A549 (cell line): ENCODE data around the gene PCBP3.

Source experiments
- CBX2 ChIP-seq: fragments of 200-600 bp; sonication (generic); IDR thresholded peaks from 2 replicates; pipeline ENCODE4 v1.6.1; 2016; ENCODE audit warnings: low read depth, mild to moderate bottlenecking, borderline replicate concordance
- CTCF ChIP-seq: fragments of >200 bp; sonication (Bioruptor Twin); formaldehyde crosslinking; IDR thresholded peaks from 3 replicates; pipeline ENCODE4 v1.5.1; 2016
- JUNB ChIP-seq: fragments of >200 bp; sonication (Bioruptor Twin); formaldehyde crosslinking; IDR thresholded peaks from 2 replicates; pipeline ENCODE4 v1.6.1; 2016
- MAZ ChIP-seq: fragments of 150-350 bp; IDR thresholded peaks from 2 replicates; pipeline ENCODE4 v1.6.1; 2014; ENCODE audit warnings: antibody characterized with exemption, low read depth, low read length, borderline replicate concordance
- POLR2A ChIP-seq: IDR thresholded peaks from 2 replicates; pipeline ENCODE4 v1.6.1; 2012; ENCODE audit warnings: mild to moderate bottlenecking, low read length
- TP53 ChIP-seq: fragments of 250-450 bp; sonication (Bioruptor Pico); IDR thresholded peaks from 2 replicates; pipeline ENCODE4 v1.5.0; 2021; ENCODE audit warnings: mild to moderate bottlenecking, moderate library complexity

DNA sequence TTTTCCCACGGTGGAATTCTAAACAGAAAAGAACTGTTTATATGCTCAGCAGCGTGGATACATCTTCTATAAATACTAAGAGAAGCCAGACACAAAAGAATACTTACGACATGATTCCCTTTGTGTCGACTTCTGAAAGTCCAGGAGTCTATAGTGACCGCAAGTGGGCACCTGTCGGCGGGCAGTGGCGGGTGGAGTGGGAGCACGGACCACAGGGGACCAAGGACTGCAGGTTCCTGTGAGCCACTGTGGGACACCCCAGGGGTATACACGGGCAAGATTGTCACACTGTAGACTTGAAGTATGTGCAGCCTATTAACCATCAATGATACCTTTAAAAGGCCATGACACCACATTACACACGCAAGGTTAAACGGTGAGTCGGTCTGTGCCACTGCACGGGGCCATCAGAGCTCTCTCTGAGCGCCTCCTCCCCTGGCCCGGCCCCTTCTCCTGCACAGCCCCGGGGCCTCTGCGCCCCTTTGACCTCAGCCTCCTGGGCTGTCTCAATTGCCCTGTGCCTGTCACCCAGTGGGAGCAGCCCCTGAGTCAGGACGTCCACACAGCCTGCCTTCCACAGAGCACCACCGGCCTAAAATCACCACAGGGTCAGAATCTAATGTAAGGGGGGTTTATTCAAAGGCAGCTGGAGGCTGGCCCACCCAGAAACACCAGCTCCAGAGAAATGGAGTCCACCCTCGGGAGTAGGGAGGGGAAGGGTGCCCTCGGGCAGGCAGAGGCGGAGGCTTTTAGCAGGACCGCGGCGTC lies 248.0 kb downstream of the PCBP3 start:
- TF ChIP-seq JUNB (no peak), CTCF (no peak), MAZ (no peak), TP53 (CRISPR knock-in tag) (no peak), CBX2 (no peak), POLR2A (no peak)
